GM12873 (cell line): Measurements from ENCODE around the gene RPS6KL1.

Experiments
- TF ChIP-seq, protein P1 (sequence below): IDR thresholded peaks from 2 replicates; pipeline ENCODE4 v1.5.1; 2012; ENCODE audit warnings: low read depth, mild to moderate bottlenecking, moderate library complexity, low read length, control low read depth; ENCODE audit not compliant: insufficient read depth; ENCODE audit errors: missing control alignments

Gene RPS6KL1

DNA sequence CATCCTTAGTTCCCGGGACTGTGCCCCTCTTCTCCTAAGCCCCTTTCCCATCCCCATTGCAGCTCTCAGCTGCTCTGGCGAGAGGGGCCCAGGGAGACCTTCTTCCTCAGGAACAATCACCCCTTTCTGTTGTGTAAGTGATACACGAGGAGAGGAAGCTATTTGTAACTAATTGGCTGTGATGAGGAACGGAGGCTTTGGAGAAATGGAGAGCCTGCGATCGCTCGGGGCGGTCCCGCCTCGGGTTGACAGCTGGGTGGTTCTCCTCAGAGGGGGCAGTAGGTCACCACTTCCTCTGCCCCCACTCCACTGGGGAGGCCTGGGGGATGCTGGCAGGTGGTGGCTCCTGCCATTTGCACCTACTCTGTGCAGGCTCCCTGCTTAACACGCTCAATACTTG is 39.0 kb upstream of the RPS6KL1 start:
- TF ChIP-seq, protein P1, sequence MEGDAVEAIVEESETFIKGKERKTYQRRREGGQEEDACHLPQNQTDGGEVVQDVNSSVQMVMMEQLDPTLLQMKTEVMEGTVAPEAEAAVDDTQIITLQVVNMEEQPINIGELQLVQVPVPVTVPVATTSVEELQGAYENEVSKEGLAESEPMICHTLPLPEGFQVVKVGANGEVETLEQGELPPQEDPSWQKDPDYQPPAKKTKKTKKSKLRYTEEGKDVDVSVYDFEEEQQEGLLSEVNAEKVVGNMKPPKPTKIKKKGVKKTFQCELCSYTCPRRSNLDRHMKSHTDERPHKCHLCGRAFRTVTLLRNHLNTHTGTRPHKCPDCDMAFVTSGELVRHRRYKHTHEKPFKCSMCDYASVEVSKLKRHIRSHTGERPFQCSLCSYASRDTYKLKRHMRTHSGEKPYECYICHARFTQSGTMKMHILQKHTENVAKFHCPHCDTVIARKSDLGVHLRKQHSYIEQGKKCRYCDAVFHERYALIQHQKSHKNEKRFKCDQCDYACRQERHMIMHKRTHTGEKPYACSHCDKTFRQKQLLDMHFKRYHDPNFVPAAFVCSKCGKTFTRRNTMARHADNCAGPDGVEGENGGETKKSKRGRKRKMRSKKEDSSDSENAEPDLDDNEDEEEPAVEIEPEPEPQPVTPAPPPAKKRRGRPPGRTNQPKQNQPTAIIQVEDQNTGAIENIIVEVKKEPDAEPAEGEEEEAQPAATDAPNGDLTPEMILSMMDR, result no peak

DNA sequence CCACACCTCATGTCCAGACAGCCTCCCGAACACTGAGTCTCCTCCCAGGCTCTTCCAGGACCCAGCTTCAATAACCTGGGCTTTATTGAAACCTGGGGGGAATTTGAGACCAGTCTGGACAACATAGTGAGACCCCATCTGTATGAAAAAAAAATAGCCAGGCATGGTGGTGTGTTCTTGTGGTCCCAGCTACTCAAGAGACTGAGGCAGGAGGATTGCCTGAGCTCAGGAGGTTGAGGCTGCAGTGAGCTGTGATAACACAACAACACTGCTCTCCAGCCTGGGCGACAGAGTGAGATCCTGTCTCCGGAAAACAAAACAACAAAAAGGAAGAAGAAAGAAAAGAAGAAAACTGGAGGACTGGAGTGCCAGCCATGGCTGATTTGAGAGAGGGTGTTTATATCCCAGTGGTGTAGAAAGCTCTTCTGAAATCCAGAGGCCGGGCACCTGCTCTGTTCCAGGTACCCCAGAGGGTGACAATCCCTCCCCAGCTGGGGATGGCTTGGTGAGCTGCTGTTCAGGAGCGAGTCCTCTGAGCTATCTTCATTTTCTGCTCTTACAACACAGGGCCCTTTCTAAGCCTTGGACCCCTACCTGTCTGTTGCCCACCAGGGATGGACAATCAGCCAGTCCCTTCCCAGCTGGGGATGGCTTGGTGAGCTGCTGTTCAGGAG is 38.3 kb upstream of the RPS6KL1 start:
- TF ChIP-seq, protein P1, result no peak

DNA sequence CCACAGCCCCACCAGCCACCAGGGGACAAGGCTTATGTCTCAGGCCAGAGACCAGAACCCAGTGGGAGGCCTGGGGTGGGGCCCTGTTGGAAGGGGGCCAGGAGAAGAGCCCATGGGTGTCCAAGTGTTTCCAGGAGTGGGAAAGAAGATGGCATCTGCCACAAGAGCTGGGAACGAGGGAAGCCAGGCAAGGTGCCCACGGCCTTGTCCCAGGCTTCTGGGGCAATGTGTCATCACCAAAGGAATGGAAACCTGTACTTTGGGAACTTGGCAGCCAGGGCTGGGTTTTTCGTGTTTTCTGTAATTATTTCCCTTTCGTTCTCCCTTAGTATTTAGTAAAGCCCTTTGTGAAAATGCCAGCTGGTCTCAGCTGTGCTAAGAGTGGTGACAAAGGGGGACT is 37.7 kb upstream of the RPS6KL1 start:
- TF ChIP-seq, protein P1, result no peak

DNA sequence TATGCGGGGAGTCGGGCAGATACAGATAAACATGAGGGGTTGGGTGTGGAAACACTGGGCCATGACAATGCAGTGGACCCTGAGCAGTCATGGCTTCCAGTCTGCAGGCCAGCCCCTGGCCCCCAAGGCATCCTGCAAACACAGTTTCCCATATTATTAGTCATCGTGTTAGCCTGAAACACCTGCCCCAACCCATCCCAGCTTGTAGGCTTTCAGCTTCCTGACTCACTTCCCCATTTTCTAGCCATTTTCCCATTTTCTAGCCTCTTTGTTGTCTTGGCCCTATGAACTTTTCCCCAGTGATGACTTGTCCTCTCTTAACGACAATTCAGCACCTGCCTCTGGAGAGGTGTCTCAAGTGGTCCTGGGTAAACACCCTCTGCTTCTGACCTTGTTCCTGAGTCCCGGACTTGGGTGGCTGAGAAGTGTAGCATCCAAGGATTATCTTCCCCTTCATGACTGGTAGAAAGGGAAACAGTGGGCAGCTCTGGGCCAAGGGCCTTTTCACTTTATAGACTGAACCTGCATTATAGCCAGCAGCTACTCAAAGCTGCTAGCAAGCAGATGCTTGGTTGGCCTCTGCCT is 36.6 kb upstream of the RPS6KL1 start:
- TF ChIP-seq, protein P1, result no peak

DNA sequence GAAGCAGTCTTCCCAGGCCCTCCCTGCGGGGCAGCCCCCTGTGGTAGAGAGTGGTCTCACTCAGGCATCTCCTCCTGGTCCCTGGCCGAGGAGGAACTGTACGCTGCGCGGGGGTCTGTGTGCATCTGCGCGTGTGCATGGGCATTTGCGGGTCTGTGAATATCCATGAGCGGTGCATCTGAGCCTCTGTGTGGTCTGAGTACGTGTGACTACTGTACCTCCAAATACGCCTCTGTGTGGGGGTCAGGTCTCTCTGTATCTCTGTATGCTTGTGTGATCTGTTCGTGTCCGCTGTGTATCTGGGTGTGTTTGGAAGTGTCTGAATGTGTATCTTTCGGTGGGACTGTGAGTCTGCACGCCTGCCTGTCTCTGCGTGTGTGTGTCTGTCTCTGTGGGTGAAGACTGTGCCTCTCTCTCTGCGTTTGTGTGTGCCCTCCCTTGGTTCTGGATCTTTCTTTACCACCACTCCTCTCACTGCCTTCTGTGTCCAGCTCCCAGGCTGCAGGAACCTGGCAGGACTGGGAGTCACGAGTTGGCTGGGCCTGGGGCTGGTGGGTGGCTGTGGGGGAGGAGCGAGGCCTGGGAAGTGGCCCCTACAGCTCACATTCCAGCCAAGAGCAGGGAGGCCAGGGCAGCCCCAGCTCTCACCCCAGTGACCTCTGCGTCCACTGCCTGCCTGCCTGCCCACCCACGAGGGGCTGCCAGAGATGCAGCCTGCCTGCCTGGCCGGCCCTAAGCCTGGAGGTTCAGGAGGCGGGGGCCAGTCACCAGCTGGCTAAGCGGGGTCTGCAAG is 33.4 kb upstream of the RPS6KL1 start:
- TF ChIP-seq, protein P1, result no peak

DNA sequence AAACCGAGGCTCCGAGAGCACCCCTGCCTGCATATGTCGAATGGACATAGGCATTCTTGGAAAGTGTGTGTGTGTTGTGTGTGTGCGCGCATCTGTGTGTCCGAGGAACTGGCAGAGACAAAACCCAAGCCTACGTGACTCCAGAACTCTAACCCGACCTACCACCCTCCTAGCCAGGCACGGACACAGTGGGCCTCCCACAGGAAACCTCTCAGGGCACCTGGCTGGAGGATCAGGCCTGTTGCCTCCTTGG is 32.9 kb upstream of the RPS6KL1 start:
- TF ChIP-seq, protein P1, result no peak

DNA sequence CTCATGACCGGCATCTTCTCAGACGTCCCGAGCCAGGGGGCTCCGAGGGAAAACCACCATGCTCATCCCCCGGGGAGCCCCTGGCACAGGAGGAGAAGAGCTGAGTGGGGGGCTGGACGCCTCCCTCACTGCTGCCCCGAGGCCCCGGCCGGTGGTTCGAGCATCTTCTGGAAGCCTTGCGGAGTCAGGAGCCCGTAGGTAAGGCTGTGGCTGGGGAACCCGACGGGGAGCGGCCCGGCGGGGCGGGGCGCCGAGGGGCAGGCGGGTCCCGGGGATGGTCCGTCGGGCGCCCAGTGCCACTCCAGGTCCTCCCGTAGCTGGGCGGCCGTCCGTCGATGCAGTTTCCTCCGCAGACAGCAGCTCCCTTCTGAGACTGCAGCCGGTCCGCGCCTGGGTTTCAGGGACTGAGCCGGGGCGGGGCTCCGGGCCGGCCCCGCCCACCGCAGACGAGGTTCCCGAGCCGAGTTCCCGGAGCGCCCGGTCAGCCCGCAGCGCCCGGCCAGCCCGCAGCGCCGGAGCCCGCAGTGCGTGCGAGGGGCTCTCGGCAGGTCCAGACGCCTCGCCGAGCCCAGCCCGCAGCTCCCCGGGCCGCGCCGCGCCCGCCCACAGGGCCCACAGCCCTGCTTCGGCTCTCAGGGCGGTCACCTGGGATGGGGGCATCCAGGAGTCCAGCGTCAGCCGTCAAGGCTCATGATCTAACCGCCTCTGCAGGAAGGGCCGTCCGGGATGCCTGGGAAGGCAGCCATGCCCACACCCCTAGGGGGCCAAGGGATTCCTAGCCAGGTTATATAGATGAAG is 32.4 kb upstream of the RPS6KL1 start, which contains the start of gene PGF:
Gene PGF, minus strand, starts transcription at position 369 of the 798 bp plus-strand sequence. Its CDS starts 355 bp downstream, at position 14.
- TF ChIP-seq, protein P1, result no peak
